PC-9 (cell line): ENCODE results near the gene AMIGO2. TPM values are rescaled to one million over a fixed set of nuclear protein-coding genes. Genes with fewer than 3 reads are reported as not detected.

Experiments
- BruUV-seq: library from RNA; stranded (reverse); fragments of 400-500 nt; replicated peaks from 2 replicates; lab custom pipeline; 2021; lab: Mats Ljungman, UMichigan
- CTCF ChIA-PET: fragments of 300-600 bp; sonication (Branson Sonifier 250); formaldehyde crosslinking; loops from one replicate; lab custom pipeline; 2022; ENCODE audit warnings: antibody characterized with exemption; lab: Charles Lee
- POLR2A ChIA-PET: fragments of 300-600 bp; sonication (Branson Sonifier 250); formaldehyde crosslinking; loops from one replicate; lab custom pipeline; 2022; ENCODE audit warnings: antibody characterized with exemption; ENCODE audit not compliant: unreplicated experiment; lab: Charles Lee
- DNase-seq, 2 experiments: peaks; one replicate each; pipeline versions ENCODE4 v3.0.0 to v3.0.0-alpha.2; 2015 to 2022; ENCODE audit warnings: mixed read lengths in 1 of 2
- H2AFZ ChIP-seq: fragments of 200-600 bp; sonication (generic); 2 replicates; pipeline ENCODE4 v1.8.1; 2017; ENCODE audit warnings: antibody characterized with exemption
- H3F3A ChIP-seq: fragments of 200-600 bp; sonication (generic); 2 replicates; pipeline ENCODE4 v1.8.1; 2017; ENCODE audit warnings: antibody characterized with exemption, mild to moderate bottlenecking, low read depth; ENCODE audit not compliant: insufficient read depth
- H3K27ac ChIP-seq: fragments of 200-600 bp; sonication (generic); 2 replicates; pipeline ENCODE4 v1.6.1; 2016; ENCODE audit warnings: mixed run types
- H3K27me3 ChIP-seq: fragments of 200-600 bp; sonication (generic); 2 replicates; pipeline ENCODE4 v1.6.1; 2016; ENCODE audit warnings: low read depth, mixed run types; ENCODE audit not compliant: insufficient read depth
- H3K36me3 ChIP-seq: fragments of 200-600 bp; sonication (generic); 2 replicates; pipeline ENCODE4 v1.6.1; 2016; ENCODE audit warnings: low read depth, mixed run types
- H3K4me1 ChIP-seq: fragments of 200-600 bp; sonication (generic); replicated peaks from 2 replicates; pipeline ENCODE4 v1.6.1; 2016; ENCODE audit warnings: mixed run types; ENCODE audit not compliant: insufficient read depth
- H3K4me2 ChIP-seq: fragments of 200-600 bp; sonication (generic); 2 replicates; pipeline ENCODE4 v1.6.1; 2017; ENCODE audit warnings: mixed run types
- H3K4me3 ChIP-seq: fragments of 200-600 bp; sonication (generic); 2 replicates; pipeline ENCODE4 v1.6.1; 2016; ENCODE audit warnings: mixed run types
- H3K79me2 ChIP-seq: fragments of 200-600 bp; sonication (generic); 2 replicates; pipeline ENCODE4 v1.6.1; 2017; ENCODE audit warnings: low read depth, mixed run types
- H3K9me2 ChIP-seq: fragments of 200-600 bp; sonication (generic); 2 replicates; pipeline ENCODE4 v1.8.1; 2017; ENCODE audit warnings: mild to moderate bottlenecking; ENCODE audit not compliant: insufficient read depth
- H3K9me3 ChIP-seq: fragments of 200-600 bp; sonication (generic); 2 replicates; pipeline ENCODE4 v1.8.1; 2016; ENCODE audit warnings: low read depth; ENCODE audit not compliant: insufficient read depth
- H4K20me1 ChIP-seq: fragments of 200-600 bp; sonication (generic); 2 replicates; pipeline ENCODE4 v1.8.1; 2017; ENCODE audit not compliant: insufficient read depth
- EZH2 ChIP-seq: fragments of 200-600 bp; sonication (generic); IDR thresholded peaks from 2 replicates; pipeline ENCODE4 v1.8.0; 2017; ENCODE audit warnings: antibody characterized with exemption, low read depth
- intact Hi-C: fragments of 100-400 bp; cut with micrococcal nuclease; formaldehyde crosslinking; loops from one replicate; pipeline ENCODE4 v1.10.0; 2022; ENCODE audit not compliant: unreplicated experiment
- total RNA-seq: library from RNA; stranded (reverse); gene quantifications from 2 replicates; pipeline ENCODE4 v1.2.3, GENCODE V29; 2021
- TF ChIP-seq, protein P1 (sequence below): fragments of 200-600 bp; sonication (generic); conservative IDR thresholded peaks from 2 replicates; pipeline ENCODE4 v1.6.1; 2017; ENCODE audit warnings: mixed run types, antibody characterized with exemption, mild to moderate bottlenecking, moderate library complexity

The AMIGO2 gene
- total RNA-seq, 1 experiment from 2014 or later, result 41.9 TPM

DNA sequence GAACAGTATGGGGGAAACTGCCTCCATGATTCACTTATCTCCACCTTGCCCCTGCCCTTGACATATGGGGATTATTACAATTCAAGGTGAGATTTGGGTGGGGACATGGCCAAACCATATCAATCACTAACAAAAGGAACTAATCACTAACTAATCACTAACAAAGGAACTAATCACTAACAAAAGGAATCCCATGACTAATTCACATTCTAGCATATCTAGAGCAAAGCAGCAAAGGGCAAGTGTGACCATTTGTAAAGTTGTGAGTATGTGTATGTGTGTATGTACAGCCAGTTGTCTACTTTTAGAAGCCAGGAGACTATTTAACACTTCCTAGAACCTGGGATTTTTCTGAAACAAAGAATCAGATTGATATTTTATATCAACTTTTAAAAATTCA lies 31.2 kb downstream of the AMIGO2 start:
- no peaks in the 10 kb centered on the region for H4K20me1 ChIP-seq
- POLR2A ChIA-PET, result no interaction called here
- no TSS peak for BruUV-seq

GRCh38 chr12:47041327-47041726 lies 38.4 kb downstream of the AMIGO2 start:
- ChIA-PET CTCF (no interaction called here), POLR2A (no interaction called here)
- TF ChIP-seq, protein P1, sequence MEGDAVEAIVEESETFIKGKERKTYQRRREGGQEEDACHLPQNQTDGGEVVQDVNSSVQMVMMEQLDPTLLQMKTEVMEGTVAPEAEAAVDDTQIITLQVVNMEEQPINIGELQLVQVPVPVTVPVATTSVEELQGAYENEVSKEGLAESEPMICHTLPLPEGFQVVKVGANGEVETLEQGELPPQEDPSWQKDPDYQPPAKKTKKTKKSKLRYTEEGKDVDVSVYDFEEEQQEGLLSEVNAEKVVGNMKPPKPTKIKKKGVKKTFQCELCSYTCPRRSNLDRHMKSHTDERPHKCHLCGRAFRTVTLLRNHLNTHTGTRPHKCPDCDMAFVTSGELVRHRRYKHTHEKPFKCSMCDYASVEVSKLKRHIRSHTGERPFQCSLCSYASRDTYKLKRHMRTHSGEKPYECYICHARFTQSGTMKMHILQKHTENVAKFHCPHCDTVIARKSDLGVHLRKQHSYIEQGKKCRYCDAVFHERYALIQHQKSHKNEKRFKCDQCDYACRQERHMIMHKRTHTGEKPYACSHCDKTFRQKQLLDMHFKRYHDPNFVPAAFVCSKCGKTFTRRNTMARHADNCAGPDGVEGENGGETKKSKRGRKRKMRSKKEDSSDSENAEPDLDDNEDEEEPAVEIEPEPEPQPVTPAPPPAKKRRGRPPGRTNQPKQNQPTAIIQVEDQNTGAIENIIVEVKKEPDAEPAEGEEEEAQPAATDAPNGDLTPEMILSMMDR, result no peak
- TF ChIP-seq EZH2, result no peak
- Histone ChIP-seq H3K9me3 (peaks cover 5% of the 10 kb centered on the region; the same call in 1 of the 2 replicates), H3K27me3 (no peaks in the 10 kb centered on the region), H3F3A (no peaks in the 10 kb centered on the region), H4K20me1 (no peaks in the 10 kb centered on the region), H3K4me3 (no peak overlapping the region), H3K79me2 (no peaks in the 10 kb centered on the region), H3K4me1 (peaks cover 15% of the 10 kb centered on the region), H3K36me3 (no peaks in the 10 kb centered on the region), H3K4me2 (no peak overlapping the region), H3K9me2 (no peaks in the 10 kb centered on the region), H2AFZ (no peak overlapping the region), H3K27ac (no peak overlapping the region)
- BruUV-seq, result no TSS peak
- intact Hi-C loops, result no loop called here
- no peak for DNase-seq

More for the DNA sequence above, 31.2 kb downstream of the AMIGO2 start:
- H3K4me1 ChIP-seq, result no peaks in the 10 kb centered on the region
- DNase-seq, result no peak
- H3K79me2 ChIP-seq, result no peaks in the 10 kb centered on the region
- H3K27ac ChIP-seq, result no peak overlapping the region
- no peaks in the 10 kb centered on the region for H3K9me2 ChIP-seq
- H2AFZ ChIP-seq, result no peak overlapping the region
- no peaks in the 10 kb centered on the region for H3K36me3 ChIP-seq
- peaks cover 11% of the 10 kb centered on the region for H3K9me3 ChIP-seq
- no peaks in the 10 kb centered on the region for H3F3A ChIP-seq
- H3K4me3 ChIP-seq, result no peak overlapping the region
- TF ChIP-seq, protein P1, result no peak
- TF ChIP-seq EZH2, result no peak
- CTCF ChIA-PET, result no interaction called here
- no peak overlapping the region for H3K4me2 ChIP-seq
- intact Hi-C loops, result no loop called here
- H3K27me3 ChIP-seq, result no peaks in the 10 kb centered on the region

- BruUV-seq, result no TSS peak
- peaks cover 27% of the 10 kb centered on the region for H3K4me1 ChIP-seq
- CTCF ChIA-PET, result no interaction called here
Measured at GRCh38 chr12:47039756-47040155, 40.0 kb downstream of the AMIGO2 start.

More at GRCh38 chr12:47039756-47040155, 40.0 kb downstream of the AMIGO2 start:
- intact Hi-C loops, result loop anchor here (10.0 kb wide), 1 partner anchor 145 kb away; no protein-coding TSS in a partner anchor
- H3K27ac ChIP-seq, result no peak overlapping the region
- DNase-seq, result no peak
- H3K9me3 ChIP-seq, result no peaks in the 10 kb centered on the region; the same call in 1 of the 2 replicates
- TF ChIP-seq EZH2, result no peak
- TF ChIP-seq, protein P1, result no peak
- no peaks in the 10 kb centered on the region for H3K79me2 ChIP-seq
- no peak overlapping the region for H3K4me3 ChIP-seq
- H3F3A ChIP-seq, result peaks cover 4% of the 10 kb centered on the region
- H3K4me2 ChIP-seq, result no peak overlapping the region
- H3K27me3 ChIP-seq, result no peaks in the 10 kb centered on the region
- POLR2A ChIA-PET, result no interaction called here
- H4K20me1 ChIP-seq, result no peaks in the 10 kb centered on the region
- H3K36me3 ChIP-seq, result no peaks in the 10 kb centered on the region
- H2AFZ ChIP-seq, result no peak overlapping the region
- H3K9me2 ChIP-seq, result no peaks in the 10 kb centered on the region
